Fibroblast of skin of right biceps (primary cell): ENCODE results near the gene SDC3.
A peak's percentile ranks its signal among the peaks of the same experiment; 100 is the strongest.

Experiments
- DNase-seq: peaks from one replicate; pipeline ENCODE4 v3.0.0-alpha.2; 2013

The SDC3 gene

DNA sequence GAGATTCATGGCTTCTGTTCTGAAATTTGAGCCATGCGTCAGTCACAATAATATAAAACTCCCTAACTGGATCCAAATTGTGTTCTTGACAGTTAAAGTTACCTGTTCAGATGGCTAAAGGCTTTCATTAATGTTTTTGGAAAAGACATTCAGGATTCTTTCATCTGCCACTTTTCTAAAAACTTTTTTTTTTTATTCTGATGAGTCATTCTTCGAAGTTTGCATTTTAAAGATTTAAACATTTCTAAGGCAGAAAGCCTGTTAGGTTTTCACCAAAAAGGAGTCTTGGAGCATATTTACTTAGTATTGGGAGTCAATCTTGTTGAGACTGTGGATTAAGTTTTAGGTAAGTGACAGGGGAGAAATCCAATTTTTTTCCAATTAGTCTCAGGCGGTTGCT, 18.9 kb upstream of the SDC3 start:
- no peak for DNase-seq

DNA sequence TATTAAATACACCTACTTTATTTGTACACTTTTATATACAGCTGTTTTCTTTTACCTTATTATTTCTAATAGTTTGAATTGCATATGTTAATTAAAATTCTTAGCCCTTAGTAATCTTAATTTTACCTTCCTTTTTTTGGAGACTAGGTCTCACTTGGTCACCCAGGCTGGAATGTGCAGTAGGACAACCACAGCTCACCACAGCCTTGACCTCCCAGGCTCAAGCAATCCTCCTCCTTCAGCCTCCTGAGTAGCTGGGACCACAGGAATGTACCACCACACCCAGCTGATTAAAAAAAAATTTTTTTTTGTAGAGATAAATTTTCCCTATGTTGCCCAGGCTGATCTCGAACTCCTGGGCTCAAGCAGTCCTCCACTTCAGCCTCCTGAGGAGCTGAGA, 15.0 kb upstream of the SDC3 start:
- DNase-seq = peak; percentile 51

DNA sequence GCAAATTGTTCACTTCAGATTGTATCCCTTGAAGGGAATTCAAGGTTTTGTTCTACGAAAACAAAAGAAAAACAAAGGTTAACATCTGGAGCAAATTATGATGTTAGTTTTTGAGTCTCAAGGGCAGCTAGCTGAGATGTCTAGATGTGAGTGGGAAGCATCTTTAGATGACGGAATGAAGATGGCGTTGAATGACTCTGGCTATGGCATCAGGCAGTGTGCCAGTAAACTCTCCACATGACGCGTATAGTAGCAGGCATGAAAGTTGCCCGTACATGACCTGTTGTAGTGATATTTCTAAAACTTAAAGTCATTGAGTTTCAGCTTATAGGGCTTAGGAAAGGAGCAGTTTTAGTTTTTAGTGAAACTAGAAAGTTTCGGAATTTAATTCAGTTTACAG, 12.3 kb upstream of the SDC3 start:
- DNase-seq = peak; percentile 40

DNA sequence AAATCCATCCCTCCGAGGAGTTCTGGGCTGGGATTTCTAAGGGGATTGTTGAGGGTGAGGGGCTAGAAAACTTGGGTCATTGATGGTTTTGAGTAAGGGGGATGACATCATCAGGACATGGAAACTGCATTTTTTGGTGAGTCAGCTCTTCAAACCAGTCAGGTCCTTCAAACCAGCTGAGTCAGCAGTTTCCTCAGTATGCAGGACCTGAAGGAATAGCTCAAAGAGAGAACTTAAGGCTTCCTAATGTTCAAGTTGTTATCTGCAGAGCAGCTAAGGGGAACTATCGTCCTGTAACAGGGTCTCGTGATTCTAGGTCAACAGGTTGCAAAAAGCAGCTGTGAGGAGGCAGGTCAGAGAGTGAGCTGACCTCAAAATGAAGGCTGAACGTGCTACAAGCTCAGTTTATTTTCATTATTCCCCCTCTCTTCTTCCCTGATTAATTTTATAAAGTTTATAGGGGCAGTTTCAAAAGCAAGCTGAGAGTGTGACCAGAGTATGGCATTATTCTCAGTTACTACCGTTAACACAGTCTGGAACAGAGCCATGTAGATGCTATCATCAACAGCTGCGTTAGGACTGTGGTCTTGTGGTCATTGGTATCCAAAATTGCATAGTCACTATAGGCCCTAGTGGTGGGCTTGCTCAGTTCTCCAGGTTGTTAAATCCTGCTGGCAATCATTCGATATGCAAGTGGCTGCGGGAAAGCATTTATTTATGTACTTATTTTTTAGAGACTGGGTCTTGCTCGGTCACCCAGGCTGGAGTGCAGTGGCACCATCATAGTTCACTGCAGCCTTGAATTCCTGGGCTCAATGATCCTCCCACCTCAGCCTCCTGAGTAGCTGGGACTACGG, 10.7 kb upstream of the SDC3 start:
- DNase-seq = peak; percentile 82

DNA sequence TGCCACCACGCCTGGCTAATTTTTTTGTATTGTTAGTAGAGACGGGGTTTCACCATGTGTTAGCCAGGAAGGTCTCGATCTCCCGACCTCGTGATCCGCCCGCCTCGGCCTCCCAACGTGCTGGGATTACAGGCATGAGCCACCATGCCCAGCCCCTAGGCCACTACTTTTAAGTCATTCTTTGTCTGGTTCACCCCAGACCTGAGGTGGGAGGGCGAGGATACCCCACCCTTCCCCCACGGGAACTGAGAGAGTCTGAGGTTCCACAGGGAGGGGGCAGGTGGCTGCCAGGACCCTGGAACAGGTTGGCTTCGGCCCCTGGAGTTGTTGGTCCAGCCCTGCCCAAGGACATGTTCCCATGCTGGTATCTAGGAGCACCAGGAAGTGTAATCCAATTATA, 7.7 kb upstream of the SDC3 start:
- no peak for DNase-seq

DNA sequence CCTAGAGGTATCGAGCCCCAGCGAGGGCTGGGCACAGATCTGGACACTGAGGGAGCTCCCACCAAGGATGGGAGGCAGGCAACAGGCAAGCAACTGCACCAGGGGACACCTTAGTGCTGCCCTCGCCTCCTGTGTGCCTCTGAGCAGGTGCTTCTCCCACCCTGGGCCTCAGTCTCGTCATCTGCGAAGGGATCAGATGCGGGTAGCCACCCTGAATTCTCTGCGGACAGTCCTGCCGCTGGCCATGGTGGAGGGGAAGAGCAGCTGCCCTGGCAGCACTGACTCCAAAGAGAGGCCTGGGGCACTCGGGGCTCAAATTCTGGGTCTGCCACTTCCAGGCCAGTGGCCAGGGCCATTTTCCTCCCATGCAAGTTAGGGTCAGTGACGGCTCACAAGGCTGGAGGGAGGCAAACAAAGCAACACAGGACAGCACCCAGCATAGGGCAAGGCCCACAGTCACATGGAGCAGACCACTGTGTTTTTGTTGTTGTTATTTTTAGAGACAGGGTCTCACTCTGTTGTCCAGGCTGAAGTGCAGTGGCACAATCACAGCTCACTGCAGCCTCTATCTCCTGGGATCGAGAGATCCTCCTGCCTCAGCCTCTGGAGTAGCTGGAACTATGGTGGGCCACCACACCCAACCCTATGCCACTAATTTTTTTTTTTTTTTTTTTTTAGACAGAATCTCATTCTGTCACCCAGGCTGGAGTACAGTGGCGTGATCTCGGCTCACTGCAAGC, 7.1 kb upstream of the SDC3 start:
- no peak for DNase-seq

DNA sequence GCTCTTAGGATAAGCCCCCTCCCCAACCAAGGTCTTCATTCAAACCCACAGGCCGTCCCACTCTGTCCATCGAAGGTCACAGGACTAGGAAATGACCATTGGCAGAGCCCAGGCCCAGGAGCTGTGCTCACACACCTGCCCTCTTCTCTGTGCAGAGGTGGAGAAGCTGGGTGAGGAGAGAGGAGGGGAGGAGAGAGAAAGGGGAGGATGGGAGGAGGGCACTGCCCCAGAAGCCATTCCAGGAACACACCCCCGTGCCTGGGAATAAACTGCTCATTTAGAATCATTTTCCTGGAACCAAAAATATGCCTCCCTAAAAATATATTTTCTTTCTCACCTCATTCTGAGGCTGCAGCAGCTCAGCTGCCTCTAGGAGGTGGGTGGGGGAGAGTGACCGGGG, 6.4 kb upstream of the SDC3 start:
- no peak for DNase-seq

DNA sequence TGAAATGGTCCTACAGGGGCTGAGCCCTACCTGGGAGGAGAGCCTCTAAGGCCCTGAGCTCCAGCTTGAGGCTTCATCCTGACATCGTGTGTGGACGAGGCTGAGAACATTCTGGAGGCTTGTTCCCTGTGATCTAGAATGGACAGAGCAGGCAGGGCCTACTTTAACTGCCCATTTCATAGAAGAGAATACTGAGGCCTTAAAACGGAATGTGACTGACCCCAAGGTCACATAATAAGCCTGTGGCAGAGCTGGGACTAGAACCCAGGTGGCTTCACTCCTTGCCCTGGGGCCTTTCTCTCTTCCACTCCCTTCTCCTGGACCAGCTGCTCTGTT, 6.0 kb upstream of the SDC3 start:
- DNase-seq = no peak

DNA sequence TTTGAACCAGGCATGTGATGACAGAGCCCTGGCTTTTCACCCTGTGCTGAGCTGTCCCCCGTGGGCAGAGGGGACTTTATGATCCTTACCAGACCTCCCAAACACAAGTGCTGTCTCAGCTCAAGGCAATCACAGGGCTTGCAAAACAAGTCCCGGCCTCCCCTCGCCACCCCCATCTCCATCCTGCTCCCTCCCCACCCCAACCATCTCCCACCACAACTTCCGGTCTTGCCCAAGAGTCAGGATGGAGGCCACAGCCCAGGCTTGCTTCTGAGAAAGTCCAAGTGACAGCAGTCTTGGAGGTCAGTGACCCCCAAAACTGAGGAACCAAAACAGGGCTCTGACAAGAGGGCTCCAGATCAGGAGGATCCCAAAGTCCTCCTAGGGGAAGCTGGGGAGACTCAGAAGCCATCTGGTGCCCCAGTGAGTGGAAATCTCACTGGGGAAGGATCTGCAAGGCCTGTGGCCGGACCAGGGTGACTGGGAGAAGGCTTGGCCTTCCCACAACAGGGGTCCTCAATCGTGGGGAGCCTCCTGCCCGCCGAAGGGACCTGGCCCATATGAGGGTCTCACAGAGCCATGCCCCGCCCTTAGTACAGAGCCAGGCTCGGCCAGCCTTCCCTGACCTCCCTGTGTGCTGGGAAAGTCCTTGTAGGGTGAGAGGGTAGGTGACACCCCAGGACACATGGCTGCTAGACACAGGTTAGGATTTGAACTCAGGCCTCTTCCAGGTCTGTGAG, 4.5 kb upstream of the SDC3 start:
- no peak for DNase-seq

DNA sequence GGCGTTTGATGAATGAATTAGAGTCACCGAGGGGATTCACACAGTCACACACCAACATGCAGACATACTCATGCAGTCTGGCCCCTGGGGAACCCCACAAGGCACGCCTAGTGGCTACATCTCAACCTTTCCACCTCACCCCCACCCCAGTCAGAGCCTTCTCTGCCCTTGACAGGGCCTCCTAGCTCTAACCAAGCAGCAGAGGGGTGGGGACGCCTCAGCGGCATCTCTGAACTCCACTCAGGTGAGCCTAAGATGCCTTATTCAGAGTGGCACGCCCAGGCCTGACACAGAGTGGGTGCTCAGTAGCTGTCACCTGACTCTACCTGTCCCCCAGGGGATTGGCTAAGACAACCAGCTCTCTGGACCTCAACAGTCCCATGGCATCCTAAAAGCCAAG, 3.7 kb upstream of the SDC3 start:
- no peak for DNase-seq

DNA sequence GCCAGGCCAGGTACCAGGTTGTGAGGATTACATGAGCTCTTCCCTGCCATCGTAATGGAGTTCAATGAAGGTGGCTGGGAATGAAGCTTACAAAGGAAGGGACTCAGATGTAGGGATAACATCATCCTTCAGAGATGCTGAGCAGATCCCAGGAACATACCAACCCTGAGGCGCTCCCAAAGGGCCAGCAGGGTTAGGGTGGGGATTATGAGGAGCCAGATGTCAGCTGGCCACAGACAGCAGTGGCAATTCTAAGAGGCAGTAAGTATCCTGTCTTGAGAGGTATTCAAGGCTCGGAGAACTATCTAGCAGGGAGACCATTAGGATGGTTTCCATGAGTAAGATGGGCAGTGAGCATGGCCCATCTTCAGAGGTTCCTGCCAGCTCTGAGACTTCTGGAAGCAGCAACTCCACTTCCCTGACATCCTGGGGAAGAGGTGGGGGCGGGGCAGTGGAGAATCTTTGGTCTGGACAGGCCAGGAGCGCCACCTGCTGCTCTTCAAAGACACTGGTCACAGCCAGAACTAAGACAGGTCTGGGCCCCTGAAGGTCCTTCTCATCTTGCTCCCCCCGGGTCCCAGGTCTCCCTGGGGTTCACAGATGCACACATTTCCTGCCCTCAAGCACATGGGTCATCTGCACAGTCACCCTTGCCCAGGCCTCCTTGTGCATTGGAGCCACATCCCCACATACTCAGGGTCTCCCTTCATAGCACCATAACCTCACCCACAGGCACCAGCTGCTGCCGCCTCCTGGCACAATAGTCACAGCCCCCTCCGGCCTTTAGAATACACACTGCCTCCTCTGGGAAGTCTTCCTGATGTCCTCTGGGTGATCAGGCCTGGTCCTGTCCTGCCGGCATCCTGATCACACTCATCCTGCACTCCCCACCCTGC, 2.7 kb upstream of the SDC3 start:
- DNase-seq = peak; percentile 84

DNA sequence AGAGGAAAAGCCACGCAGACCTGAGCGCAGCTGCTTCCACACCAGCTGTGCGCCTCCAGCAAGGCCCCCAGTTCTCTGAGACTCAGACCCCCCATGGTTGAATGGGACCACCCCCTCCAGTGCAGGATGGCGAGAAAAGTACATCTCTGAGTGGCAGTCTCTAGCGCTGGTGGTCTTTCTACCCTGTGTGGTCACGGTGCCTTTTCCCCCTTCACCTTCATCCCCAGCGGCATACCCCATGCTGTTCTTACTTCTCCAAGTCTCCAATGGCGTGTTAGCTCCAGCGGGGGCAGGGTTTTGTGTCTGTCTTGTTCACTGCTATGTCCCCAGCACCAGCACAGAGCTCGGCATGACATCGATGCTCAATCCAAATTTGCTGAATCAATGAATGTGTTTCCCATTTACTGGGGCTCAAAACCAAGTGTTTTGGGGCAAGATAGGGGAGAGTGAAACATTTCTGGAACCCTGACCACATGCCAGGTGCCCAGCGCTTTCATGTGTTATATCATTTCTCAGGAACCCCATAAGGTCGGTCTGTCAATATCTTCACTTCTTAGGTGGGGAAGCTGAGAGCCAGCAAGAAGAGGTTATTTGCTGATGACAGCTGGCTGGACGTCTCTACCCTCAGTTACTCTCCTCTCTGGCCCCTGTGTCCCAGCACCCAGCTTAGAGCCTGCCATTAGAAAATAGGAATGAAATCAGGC, 959 bp upstream of the SDC3 start:
- DNase-seq = no peak

DNA sequence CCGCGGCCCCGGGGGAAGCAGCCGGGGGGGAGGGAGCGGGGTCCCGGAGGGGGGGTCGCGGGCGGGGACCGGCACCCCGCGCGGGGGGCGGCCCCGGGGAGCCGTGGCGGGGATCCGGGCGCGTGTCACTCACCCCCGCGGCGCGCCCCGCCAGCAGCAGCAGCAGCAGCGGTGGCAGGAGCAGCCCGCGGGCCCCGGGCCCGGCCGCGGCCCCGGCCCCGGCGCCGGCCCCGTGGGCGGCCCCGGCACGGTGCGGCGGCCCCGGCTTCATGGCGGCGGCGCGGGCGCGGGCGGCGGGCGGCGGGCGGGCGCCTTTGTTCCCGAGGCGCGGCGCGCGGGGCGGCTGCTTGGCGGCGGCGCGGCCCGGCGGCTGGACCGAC, 252 bp downstream of the SDC3 start:
- DNase-seq = no peak

DNA sequence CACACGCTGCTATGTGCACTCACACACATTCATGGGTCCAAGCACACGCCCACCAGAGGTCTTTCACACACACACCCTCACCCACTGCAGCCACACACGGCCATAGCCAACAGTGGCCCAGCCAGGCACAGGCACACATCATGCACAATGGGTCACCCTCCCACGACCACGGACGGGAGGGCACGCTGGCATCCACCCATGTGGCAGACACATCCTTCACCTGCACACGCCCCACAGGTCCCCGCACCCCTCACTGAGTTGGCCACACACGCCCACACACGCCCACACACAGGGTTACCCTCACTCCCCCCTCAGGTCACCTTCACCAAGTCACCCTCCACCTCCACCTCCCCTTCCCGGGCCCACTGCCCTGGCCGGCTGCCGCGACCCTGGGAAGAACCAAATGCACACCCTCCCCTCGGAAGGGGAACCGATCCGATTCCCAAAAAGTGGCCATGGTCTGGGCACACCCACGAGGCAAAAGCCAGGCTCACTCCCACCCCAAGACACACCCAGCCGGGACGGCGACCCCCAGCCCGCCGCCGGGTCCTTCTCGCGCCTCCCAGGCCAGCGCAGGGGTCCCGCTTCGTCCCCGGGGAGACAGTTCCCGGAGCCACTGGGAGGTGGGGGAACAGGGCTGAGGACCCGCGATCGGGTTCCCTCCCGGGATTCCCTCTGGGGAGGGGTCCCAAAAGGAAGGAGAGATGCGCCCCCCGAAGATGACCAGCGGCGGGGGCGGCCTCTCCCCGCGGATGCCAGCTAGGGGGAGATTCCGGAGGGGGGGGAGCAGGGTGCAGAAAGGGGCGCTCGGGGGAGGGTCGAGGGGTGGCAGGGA, 860 bp downstream of the SDC3 start:
- DNase-seq = no peak

DNA sequence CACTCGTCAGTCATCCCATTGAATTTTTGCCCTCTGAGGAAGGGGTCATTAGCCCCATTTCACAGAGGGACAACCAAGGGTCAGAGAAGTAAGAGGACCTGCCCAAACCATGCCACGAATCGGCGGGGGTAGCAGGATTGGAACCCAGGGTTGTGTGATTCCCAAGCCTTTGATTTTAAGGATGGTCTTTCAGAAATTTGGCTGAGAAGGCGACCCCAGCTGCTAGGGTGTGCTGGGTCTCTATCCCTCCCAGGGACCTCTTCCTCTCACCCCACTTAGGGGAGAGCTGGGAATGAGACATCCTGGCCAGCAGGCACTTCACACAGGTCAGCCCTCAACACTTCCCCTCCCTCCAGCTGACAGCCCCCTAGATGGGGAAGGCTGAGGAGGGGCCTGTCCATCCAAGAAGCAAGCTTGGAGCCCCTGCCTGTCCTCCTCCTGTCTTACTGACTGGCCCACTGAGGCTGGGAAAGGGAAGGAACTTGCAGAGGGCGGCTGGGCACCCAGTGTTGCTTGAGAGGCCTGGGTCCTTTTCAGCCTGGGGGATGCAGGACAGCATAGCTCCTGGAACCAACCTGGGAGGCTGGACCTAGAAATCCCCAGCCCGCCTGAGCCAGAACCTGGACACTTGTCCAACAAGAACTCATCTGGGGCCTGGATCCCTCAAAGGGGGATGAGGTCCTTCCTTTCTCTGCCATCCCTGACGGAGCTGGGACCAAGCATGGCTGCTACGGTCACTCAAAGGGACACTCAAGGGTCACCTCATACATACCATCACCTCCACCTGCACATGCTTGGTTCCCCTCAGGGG, 1.7 kb downstream of the SDC3 start:
- no peak for DNase-seq

DNA sequence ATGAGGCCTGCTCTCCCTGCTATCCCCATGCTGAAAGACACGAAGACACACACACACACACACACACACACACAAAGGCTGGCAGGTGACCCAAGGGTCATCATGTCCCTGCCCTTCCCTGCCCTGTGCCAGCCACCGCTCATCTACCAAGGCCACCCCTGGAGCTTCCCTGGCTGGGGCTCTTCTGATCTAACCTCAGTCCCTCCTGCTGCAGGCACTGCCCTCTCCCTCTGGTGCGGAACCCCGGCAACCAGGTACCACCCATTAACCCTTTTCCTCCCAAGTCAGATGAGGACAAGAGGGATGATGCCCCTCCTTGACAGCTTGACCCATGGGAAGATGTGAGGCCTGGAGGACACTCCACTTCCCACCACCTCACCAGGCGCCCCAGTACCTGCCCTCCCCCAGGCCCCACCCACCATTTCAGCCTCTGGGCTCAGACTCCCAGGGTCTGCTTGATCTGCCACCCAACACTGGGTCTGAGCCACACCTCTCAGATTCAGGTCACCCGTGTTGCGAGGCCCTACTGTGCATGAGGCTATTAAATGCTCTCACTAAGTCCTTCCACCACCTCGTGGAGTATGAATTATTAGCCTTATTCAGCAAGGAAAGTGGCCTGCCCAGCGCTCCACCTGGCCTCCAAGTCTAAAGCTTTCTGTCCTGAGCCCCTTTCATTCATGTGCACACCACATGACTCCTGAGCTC, 2.5 kb downstream of the SDC3 start:
- DNase-seq = no peak

DNA sequence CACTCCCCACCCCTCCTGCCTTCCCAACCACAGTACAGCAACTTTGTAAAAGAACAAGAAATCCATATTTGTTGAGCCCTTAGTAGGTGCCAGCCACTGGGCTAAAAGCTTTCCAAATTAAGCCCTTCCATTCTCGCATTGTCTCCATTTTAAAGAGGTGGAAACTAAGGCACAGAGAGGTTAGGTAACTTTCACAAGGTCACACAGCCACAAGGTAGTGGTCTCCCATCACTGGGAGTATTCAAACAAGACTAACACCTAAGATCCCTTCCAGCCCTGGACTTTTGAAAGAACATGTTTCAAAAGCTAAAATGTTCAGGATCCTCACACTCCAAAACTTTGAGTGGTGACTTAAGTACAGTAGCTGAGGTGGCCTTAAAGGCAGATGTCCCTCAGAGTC, 3.2 kb downstream of the SDC3 start:
- no peak for DNase-seq

DNA sequence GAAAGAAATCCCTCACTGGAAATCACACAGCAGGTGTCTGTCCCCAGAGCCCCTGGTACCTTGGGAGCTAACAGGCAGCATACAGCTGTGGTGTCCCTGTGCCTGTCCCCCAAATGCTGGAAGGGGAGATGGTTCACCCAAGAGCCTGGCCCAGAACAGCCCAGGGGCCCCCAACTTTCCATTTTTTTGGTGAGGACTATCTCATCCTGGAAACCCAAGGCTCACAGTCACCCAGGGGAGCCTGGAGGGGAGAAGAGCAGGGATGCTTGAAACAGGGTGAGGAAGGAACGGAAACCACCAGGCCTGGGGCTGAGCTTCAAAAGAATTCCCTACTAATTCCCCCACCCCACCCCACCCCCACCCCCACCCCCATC, 3.6 kb downstream of the SDC3 start:
- no peak for DNase-seq

DNA sequence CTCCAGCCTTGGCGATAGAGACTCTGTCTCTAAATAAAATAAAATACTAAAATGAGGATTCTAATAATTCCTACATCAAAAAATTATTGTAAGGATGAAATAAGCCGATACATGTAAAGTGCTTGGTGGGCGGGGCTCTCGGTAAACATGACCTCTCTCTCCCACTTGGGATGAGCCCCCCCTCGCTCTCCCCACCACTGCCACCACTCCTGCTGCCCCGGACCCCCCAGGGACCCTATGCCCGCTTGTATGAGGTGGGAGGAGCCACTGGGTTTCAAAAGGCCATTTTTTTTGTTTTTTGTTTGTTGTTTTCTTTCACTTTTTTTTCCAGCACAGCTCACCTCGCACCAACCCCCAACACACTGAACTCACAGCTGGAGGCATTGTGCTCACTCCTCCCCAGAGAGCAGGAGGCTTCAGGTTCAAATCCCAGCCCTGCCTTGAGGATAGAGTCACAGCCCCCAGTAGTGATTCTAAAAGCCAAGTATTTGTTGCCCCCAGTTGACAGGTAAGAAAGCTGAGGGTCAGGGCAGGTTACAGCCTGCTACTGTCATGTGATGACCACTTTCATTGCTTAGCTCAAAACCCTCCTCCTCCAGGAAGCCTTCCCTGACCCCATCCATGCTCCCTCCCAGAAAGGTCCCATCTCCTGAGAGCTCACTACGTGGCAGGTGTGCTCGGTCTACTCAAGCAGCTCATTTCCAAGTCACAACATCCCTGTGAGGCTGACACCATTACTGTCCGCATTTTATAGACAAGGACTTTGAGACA, 4.2 kb downstream of the SDC3 start:
- no peak for DNase-seq
